Cerebellar nuclear complex (tissue), 1 donor: ENCODE data around the gene PSAP.

Experiments
- DNase-seq, 2 experiments: peaks; one replicate each; lab custom pipeline; 2025; lab: John Stamatoyannopoulos, UW

The PSAP gene

DNA sequence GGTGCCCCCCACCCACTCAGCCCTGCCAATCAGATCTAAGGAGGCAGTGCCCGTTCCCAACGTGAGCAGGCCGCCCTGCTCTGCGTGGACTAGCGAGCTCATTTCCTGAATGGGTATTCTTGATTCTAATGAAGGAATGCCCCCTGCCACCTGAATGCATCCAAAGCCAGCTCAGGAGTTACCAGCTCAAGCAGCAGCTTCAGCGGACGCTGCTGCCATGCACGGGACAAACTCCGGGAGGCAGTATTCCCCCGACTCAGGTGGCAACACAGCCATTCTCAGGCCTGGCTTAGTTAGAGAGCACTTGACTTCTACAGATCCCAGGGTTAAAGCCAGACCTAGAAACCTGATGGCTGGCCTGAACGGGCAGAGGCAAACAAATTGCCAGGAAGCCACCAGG, 25.8 kb downstream of the PSAP start:
- no peak for DNase-seq

GRCh38 chr10:71824333-71824732, 26.7 kb downstream of the PSAP start:
- DNase-seq = no peak

GRCh38 chr10:71823356-71823755, 27.7 kb downstream of the PSAP start:
- DNase-seq = no peak

DNA sequence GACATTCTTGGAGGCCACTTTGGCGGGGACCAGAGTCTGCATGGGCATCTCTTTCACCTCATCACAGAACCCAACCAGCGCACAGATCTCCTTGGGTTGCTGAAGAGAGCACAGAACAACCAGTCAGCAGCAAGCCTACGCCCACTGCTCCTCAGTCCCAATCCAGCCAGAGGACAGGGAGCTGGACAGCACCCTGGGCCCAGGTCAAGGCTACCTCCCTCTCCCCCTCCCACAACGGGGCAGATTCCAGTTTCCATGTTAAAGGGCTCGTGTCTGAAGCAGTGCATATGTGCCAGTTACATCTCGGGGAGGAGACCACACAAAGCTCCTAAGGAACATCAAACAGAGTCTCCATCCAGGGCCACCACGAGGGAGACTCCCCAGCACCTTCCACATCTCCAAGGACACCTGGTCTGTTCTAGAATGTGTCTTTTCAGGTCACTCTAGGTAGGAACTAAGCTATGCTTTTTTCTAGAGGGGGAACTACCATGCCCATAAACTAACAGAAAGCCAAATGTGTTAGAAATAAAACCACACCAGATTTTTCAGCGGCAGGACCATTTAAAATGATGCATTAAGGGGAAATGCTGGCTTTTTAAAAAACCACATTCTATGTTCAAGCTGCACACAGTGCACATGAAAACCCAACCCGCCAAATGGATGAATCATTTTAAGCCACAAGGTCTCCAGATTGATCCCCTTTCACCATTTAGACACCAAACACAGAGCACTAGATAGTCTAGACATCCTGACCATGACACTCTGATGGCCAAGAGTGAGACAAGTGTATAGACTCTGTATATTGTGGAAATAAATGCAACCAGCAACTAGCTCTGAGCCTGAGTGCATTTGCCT, 28.9 kb downstream of the PSAP start:
- DNase-seq = no peak

GRCh38 chr10:71820966-71821365, 30.1 kb downstream of the PSAP start:
- no peak for DNase-seq

DNA sequence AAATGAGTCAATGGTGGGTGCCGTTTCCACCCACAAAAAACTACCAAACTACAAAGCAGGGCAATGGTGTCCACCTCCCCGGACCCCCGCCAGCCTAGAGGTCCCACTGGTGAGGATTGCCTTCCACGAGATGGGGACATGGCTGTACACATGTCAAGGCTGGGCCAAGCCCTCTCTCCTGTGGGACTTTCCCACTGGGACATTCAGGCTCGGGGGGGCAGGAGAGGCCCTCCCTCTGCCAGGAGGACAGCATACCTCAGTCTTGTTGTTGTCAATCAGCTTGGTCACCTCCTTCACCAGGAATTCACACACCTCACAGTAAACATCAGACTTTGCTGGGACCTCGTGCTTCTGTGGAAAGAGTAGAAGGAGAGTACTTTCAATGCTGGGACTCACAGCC, 31.1 kb downstream of the PSAP start:
- DNase-seq = no peak

- no peak for DNase-seq
Measured at GRCh38 chr10:71819441-71819861, 31.6 kb downstream of the PSAP start.

DNA sequence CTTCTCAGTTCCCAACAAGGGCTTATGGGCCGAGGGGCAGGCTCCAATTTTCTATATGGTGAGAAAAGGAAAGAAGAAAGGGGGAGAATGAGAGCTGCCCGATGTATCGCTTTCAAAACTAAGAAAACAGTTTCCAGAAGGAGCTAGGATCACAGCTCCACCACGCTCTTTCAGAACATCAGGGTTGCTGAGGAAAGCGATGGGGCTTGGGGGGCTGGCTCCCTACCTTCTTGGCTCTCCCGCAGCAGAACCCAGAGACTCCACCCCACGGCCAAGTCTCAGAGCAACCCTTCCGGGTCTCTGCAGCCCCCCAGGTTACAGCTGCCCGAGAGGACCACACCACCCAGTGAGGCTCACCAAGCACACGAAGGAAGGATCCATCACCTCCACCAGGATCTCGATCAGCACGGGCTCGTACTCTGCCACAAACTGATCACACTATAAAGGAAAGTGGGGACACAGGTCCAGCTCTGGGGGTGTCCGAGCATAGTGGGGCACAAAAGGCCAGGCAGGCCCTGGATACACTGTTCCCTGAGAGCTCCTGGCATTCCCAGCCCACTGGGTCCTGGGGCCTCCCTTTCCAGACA, 32.3 kb downstream of the PSAP start:
- DNase-seq = no peak

DNA sequence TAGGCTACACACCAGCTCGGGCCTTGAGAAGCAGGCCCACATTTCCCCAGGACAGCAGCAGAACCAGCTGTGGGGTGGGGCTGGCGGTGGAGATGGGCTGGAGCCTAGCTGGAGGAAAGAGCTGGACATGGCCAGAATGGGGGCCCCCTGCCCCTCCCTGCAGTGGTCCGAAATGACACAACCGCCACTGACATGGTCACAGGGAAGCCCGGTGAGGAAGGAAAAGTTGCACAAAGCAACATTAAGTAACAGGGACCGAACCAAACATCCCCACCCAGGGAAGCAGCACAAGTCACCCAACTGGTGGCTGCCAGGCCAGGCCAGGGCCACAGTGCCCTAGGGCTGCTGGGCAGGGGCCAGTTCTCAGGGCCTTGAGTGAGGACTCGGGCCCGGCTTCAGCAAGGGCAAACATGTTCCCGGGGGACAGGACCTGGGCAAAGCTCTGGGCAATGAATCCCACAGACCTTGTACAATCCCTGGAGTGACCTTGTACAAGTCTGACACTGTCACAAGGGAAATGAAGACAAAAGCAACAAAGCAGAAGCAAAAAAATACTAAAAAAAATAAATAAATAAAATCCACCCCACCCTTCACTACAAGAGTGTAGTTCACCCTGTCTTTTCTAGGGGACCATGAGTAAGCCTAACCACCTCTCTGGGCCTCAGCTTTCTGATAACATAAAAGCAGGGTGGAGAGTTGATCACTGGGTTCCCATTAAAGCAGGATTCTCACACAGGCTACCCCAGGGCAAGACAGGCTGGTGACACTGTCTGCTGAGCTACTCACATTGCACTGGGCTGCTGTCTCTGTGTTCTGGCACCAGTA, 33.0 kb downstream of the PSAP start:
- no peak for DNase-seq

DNA sequence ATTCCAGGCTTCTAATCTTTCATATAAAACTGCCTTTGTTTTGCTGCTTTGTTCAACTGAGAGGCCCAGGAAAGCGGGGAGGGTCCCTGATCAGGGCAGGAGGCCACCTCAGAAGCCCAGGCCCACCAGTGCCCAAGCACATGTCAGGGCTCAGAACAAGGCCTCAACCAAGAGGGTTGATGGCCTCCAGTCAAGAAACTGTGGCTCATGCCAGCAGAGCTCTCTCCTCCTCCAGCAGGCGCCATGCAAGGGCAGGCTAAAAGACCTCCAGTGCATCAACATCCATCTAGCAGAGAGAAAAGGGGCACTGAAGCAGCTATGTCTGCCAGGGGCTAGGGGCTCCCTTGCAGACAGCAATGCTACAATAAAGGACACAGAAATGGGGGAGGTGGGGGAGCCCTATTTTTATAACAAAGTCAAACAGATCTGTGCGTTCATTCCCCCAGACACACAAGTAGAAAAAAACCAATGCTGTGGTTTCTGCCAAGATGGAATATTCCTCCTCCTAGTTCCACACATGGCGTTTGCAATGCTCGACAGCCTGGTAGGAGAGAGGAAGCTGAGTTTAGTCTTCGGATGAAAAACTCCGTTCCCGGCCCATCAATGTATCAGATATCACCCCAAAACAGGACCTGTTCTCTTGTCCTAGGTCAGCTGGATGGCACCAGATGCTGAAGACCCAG, 34.0 kb downstream of the PSAP start:
- no peak for DNase-seq

DNA sequence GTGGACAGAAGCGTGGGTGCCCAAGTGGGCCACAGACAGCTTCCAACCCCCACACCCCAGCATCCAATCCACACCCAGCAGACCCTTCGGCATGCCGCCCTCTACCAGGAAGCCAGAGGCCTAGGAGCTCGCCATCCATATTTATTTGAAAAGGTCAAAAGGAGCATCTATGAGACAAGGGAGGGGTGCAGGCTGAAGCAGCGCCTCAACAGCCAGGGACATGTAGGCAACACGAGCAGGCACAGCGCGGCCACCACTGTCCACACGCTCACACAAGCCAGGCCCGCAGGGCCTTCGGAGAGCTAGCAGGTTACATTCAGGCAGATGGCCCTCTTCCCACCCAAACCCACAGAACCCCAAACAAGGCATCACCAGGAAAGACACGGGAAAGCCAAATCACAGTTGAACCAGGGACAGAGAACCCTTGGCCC, 34.6 kb downstream of the PSAP start:
- no peak for DNase-seq

GRCh38 chr10:71815515-71816130, 35.4 kb downstream of the PSAP start:
- DNase-seq = no peak

DNA sequence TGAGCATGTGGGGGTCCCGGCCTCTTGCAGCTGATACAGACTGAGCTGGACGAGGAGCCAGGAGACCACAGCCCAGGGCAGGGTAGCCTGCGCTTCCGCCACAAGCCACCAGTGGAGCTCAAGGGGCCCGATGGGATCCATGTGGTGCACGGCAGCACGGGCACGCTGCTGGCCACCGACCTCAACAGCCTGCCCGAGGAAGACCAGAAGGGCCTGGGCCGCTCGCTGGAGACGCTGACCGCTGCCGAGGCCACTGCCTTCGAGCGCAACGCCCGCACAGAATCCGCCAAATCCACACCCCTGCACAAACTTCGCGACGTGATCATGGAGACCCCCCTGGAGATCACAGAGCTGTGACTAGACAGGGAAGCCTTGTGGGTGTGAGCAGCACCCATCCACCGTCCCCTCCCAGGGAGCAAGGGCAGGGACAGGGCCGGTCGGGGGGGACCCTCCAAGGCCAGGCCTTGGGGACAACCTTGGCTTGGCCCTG, 36.1 kb downstream of the PSAP start:
- no peak for DNase-seq

- no peak for DNase-seq
Measured at GRCh38 chr10:71812913-71813590, 38.0 kb downstream of the PSAP start.

DNA sequence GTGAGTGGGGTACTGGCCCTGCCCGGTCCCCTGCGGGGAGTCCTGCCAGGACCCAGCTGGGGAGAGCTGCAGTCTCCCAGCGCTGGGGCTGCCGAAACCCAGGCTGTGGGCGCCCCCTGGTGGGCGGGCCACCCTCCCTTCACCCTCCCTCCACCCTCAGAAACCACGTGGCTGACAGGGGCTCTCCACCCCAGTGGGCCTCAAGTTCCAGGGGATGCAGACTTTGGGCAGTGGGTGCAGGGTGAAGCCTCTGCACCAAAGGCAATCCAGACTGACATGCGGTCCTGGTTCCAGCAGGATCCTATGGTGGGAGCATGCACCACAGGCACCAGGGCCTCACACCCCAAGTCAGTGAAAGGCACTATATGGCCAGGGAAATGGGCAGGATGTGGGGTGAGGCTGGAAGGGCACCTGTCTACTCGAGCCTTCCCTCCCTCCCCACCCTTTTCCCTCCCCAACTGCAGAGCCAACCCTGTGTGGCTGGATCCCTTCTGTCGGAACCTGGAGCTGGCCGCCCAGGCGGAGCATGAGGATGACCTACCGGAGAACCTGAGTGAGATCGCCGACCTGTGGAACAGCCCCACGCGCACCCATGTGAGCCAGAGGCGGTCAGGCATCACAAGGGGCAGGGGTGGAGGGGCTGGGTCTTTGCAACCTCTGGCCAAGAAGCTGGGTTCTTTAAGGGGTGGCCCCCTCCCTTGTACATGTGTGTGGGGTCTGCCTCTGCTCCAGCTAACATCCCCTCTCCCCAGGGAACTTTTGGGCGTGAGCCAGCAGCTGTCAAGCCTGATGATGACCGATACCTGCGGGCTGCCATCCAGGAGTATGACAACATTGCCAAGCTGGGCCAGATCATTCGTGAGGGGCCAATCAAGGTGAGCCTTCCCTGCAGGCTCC, 38.8 kb downstream of the PSAP start:
- no peak for DNase-seq

DNA sequence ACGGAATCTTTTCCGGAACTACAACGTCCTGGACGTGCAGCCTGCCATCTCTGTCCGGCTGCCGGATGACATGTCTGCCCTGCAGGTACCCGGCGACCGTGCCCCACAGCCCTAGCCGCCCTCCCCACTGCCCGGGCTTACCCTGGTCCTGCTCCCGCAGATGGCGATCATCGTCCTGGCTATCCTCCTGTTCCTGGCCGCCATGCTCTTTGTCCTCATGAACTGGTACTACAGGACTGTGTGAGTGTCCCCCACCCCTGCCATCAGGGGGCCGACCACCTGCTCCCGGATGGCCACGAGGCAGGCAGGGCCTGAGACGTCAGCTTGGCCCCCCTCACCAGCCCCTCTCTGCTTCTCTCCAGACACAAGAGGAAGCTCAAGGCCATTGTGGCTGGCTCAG, 39.7 kb downstream of the PSAP start:
- DNase-seq = no peak

DNA sequence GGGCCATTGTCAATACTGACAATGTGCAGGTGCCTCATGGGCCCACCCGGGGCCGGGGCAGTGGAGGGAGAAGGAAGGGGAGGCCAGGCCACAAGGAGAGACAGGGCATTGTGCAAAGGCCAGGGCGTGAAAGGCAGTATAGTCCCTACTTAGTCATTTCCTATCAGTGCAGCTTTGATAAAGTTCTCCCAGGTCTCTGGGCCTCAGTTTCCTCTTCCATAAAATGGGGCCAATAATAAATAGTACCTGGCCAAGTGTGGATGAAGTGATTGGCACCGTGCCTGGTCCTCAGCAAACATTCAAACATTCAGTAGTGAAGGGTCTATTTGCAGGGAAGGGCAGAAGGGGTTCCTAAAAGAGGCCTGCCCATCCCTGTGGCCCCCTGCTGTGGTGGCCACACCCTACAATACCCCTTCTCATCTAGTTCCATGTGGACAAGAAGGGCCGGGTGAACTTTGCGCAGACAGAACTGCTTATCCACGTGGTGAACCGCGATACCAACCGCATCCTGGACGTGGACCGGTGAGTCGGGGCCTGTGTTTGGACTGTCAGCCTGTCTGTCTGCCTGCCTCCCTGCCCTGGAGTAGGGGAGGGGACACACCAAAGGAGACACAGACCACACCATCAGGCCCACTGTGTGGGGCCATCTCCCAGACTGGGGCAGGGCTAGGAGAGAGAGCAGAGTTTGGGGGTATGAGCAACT, 40.9 kb downstream of the PSAP start:
- DNase-seq = no peak

GRCh38 chr10:71809628-71810027, 41.4 kb downstream of the PSAP start:
- no peak for DNase-seq
